Forelimb muscle (tissue), 1 donor: ENCODE results near the gene PIAS1. TPM values are rescaled to one million over a fixed set of nuclear protein-coding genes. Genes with fewer than 3 reads are reported as not detected.
"Not testable (repeated sequence)": the region's sequence is repeated elsewhere in the genome, so short reads cannot be mapped to it uniquely, and the experiment has no call there.

ENCODE experiments used
- DNase-seq: peaks from one replicate; pipeline ENCODE4 v3.0.0-alpha.2; 2013; ENCODE audit warnings: low read depth
- polyA plus RNA-seq: library from polyadenylated mRNA; unstranded; fragments of 120-200 nt; gene quantifications from one replicate; pipeline ENCODE4 v1.2.1, GENCODE V29; 2013; ENCODE audit not compliant: insufficient read length

Gene PIAS1
- polyA plus RNA-seq, 1 donor: 31.8 TPM

DNA sequence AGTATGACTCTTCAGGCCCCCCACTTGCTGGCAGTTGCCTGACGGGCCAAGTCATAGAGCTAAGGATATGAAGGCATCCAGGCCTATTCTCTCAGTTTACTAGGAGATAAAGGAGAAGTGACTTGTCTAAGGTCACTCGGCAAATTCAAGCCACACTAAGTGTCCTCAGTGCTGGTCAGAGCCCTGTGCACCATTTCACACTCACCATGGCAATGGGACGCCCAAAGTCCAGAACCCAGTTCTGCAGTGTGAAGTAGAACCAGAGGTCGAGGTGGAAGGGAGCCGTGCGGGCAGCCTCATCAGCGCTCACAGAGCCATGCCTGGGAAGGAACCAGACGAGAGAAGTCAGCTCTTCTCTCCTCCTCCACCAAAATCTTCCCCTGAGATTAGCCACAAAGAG is 164.2 kb downstream of the PIAS1 start:
- DNase-seq: no peak

DNA sequence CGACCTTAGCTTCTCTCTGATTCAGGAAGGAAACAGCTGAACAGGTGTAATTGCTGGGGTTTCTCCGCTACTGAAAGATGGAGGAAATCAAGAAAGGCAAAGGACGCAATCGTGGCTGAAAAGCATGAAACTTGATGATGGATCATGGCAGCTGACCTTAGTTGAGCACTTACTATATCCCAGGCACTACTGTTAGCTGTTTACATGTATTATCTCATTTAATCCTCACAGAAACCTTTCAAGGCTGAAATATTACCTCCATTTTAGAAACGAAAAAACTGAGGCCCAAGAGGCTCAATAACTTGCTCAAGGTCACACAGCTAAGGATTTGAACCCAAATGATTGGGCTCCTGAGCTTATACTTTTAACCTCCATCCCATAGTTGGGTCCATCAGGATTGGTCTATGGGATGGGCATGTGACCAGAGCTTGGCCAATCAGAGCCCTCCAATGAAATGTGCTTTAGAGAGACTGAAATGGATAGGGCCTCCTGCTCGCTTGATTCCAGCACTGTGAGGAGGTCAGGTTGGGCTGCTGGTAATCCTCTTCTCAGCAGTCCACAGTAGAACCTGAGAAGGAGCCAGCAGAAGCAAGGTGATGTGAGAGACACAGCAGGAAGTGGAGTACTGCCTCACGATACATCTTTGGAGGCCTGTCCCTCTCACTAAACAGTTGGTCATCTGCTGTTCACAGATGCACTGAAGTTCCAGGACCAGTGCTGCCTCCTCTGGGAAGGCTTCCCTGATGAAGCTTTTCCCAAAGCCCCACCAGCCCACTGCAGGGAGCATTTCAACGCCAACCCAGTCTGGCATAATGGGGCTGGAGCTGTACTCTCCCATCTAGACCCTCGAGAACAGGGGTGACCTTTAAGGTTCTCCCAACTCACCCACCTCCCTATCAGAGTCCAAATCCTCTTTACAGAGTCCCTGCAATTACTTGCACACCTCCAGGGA is 165.0 kb downstream of the PIAS1 start:
- no peak for DNase-seq

- no peak for DNase-seq
These were observed 166.4 kb downstream of the PIAS1 start for GRCh38 chr15:68220489-68220888.

- no peak for DNase-seq
These were observed 166.9 kb downstream of the PIAS1 start for GRCh38 chr15:68220967-68221366.

GRCh38 chr15:68221530-68222431 is 167.7 kb downstream of the PIAS1 start:
- DNase-seq: not testable (repeated sequence)

GRCh38 chr15:68222432-68222743 is 168.3 kb downstream of the PIAS1 start:
- not testable (repeated sequence) for DNase-seq

DNA sequence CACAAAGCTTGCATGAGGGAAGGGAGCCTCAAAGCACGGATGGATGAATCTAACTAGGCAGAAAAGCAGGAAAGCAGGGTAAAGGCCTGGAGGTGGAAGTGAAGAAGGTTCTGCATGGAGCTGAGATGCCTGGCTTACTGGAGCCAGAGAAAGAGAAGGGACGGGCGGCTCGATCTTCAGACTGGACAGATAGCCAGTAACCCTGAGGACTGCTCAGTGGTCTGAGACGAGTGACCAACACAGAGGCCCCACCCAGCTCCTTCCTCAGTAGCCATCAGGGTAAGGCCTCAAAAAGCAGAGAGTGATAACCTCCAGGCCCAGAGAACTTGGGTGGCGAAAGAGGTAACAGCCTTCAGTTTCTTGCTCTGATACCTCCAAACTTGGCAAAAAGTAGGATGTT is 169.1 kb downstream of the PIAS1 start:
- DNase-seq: no peak

- no peak for DNase-seq
These were observed 170.0 kb downstream of the PIAS1 start for GRCh38 chr15:68224108-68224507.

GRCh38 chr15:68224546-68225250 is 170.6 kb downstream of the PIAS1 start:
- DNase-seq: no peak

GRCh38 chr15:68225442-68225841 is 171.3 kb downstream of the PIAS1 start:
- DNase-seq: not testable (repeated sequence)

- DNase-seq: no peak
These were observed 173.6 kb downstream of the PIAS1 start for GRCh38 chr15:68227643-68228142.

- DNase-seq: no peak
These were observed 174.2 kb downstream of the PIAS1 start for GRCh38 chr15:68228143-68228970.

- no peak for DNase-seq
These were observed 174.9 kb downstream of the PIAS1 start for GRCh38 chr15:68228971-68229385.

DNA sequence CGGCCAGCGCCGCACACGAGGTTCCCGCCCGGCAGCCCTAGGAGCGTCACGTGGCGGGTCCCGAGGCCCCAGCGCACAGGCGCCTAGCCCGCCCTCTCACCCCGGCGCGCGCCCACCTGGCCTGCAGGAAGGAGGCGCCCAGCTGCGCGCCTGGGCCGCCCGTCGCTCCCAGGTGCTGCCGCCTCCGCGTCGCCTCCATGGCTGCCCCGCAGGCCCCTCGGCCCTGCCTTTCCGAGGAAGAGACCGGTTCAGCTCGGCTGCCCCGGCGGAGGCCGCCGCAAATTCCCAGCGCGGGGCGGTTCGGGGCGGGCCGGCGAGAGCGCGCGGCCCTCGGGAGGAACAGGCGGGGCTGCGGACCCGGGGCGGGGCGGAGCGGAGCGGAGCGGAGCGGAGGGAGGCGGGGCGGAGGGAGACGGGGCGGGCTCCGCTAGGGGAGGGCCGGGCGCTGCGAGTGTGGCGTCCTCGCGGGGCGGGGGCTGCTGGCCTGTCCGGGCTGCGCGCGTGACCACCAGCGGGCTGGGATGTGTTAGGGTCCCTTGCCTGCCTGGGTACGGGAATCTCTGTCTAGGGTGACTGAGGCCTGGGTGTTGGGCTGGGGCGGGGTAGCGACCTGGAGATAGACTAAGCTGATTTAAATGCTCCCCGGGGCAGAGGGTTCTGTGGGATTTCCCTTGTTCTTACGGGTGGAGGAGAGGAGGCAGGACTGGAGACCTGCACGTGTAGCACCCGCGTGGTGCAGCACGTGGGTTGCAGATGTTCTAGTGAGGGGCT is 175.5 kb downstream of the PIAS1 start, which contains the start of gene CLN6:
Gene CLN6, minus strand, starts transcription at position 343 of the 771 bp plus-strand sequence. Its CDS starts 144 bp downstream, at position 199.
- no peak for DNase-seq

DNA sequence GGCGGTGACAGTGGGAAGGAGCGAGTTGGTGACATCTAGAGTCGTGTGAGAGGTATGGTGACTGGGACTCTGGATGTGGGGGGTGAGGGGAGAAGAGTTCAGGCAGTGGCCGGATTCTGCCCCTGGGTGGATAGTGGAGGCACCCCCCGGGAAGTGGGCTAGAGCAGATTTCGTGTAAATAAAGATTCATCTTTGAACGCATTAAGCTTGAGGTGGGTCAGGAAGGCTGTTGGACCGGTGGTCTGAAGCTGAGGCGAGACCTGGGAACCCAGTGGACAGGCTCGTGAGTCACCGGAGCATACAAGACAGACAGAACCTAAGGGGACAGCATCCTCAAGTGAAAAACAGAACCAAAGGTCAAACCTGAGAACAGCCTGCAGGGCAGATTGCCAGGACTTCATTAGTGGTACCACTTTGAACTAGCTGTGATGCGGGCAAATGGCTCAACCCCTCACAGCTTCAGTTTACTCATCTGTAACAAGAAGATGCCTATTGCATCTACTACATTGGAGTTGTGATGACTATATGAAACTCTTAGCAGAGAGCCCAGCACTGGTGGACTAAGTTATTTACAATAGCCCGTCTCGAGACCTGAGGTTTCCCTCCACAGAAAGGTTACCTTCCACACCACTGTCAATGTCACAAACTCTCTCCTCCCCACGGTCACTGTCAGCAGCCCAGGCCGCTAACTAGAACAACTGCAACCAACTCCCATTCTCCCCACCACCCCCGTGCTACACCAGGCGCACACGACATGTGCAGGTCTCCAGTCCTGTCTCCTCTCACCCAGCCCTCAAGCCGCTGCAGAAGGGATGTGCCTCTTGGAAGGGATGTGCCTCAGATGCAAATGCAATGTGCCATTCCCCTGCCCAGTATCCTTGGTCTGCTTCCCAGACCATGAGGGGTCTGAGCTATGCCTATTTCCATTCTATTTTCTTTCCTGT is 176.3 kb downstream of the PIAS1 start:
- DNase-seq: no peak

DNA sequence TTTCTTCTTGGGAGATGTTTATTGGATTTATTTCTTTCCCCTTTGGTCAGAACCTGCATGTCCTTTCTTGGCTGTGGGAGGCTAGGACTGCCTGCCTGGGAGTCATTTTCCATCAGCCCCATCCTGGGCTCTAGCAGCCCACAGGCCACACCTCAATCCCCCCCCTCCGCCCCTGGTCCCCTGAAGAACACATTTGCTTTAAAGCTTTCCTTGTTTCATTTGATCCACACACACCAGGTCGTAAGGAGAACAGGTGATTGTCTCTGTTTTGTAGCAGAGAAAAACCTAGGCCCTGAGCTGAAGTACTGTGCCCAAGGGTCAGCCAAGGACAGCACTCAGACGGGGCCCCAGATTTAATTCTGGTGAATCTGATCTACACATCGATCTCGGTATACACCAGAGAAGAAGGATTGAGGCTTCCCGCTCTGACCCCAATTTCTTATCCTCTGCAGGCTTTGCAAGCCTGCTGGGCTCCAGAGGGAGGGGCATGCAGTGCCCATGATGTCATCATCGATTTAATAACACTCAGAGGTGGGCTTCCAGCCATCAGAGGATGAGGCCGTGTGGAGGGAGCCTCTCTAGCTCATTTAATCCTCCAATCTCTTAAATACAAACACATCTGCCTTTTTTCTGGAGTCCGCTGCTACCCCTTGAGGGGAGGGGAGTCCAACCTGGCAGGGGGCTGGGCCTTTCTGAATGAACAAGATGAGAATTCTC is 177.1 kb downstream of the PIAS1 start:
- no peak for DNase-seq

DNA sequence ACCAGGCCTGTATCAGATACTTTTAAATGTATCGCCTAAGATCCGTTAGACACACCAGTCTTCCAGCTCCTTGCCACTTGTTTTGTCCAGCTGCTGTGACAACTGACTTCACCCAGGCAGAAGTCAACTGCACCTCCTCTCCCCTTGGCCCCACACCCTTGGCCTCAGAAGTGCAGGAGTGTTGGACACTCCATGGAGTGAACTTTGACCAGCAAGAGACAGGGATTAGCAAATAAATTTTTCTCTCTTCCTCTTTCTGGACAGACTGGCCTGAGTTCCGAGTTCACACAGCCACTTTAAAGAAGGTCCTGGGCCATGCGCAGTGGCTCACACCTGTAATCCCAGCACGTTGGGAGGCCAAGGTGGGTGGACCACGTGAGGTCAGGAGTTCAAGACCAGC is 178.3 kb downstream of the PIAS1 start:
- no peak for DNase-seq

- no peak for DNase-seq
These were observed 178.8 kb downstream of the PIAS1 start for GRCh38 chr15:68232937-68233336.
